HUES64 (cell line): Measurements from ENCODE around the gene FMN2.

ENCODE experiments used
- H3K27ac ChIP-seq: 2 replicates; pipeline ENCODE4 v1.7.0; 2013; ENCODE audit warnings: low read depth, low read length, inconsistent platforms
- H3K27me3 ChIP-seq: 2 replicates; pipeline ENCODE4 v1.6.1; 2013; ENCODE audit warnings: mild to moderate bottlenecking, low read length; ENCODE audit not compliant: insufficient read depth
- H3K36me3 ChIP-seq: 2 replicates; pipeline ENCODE4 v1.6.1; 2013; ENCODE audit warnings: mild to moderate bottlenecking, low read length; ENCODE audit not compliant: insufficient read depth
- H3K4me1 ChIP-seq: 2 replicates; pipeline ENCODE4 v1.6.1; 2013; ENCODE audit warnings: mild to moderate bottlenecking, low read length, moderate library complexity; ENCODE audit not compliant: insufficient read depth
- H3K4me3 ChIP-seq: 2 replicates; pipeline ENCODE4 v1.5.1; 2013; ENCODE audit warnings: mild to moderate bottlenecking, low read length, moderate library complexity
- H3K9ac ChIP-seq: 2 replicates; pipeline ENCODE4 v1.6.1; 2013; ENCODE audit warnings: mild to moderate bottlenecking, low read depth, low read length
- H3K9me3 ChIP-seq: 2 replicates; pipeline ENCODE4 v1.6.1; 2013; ENCODE audit warnings: low read depth, low read length; ENCODE audit not compliant: insufficient read depth
- WGBS: fragments of 150-250, 120-280 bp; methylation state at CpG from one replicate; pipeline ENCODE4 v1.1.7; 2013; ENCODE audit warnings: missing lambda C conversion rate; 5-methylcytosine and 5-hydroxymethylcytosine counted together

Gene FMN2

GRCh38 chr1:240139511-240139910 is 47.8 kb downstream of the FMN2 start:
- Histone ChIP-seq H3K27me3 (no peaks in the 10 kb centered on the region), H3K9ac (no peak overlapping the region), H3K36me3 (no peaks in the 10 kb centered on the region), H3K27ac (no peak overlapping the region), H3K4me3 (no peak overlapping the region), H3K4me1 (peaks cover 11% of the 10 kb centered on the region), H3K9me3 (no peaks in the 10 kb centered on the region)
- WGBS, result 81% methylated on average over 5 of the region's 5 CpGs

DNA sequence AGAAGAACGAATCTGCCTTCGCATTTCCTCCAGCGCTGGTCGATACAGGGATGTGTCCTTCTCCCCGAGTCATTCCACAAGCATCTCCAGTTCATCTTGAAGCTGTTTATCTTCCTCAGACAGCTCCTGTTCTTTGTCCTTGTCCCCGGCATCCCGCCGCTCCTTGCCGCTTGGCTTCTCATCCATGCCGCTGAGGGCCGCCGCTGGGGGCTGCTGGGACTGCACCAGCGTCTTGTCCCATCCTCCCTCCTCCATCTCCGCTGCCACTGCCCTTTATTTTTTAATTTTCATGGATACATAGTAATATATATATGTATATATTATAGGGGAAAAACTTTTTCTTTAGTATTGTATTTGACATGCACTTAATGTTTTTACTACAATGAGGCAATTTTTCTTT is 53.4 kb downstream of the FMN2 start:
- Histone ChIP-seq H3K4me3 (no peak overlapping the region), H3K9ac (no peak overlapping the region), H3K4me1 (no peaks in the 10 kb centered on the region; the same call in 1 of the 2 replicates), H3K27ac (no peak overlapping the region), H3K36me3 (no peaks in the 10 kb centered on the region), H3K27me3 (no peaks in the 10 kb centered on the region; the same call in 1 of the 2 replicates), H3K9me3 (no peaks in the 10 kb centered on the region)
- WGBS, result 95% methylated on average over 13 of the region's 14 CpGs

GRCh38 chr1:240148333-240148732 is 56.6 kb downstream of the FMN2 start:
- H3K27ac ChIP-seq, result no peak overlapping the region
- no peaks in the 10 kb centered on the region for H3K9me3 ChIP-seq
- H3K27me3 ChIP-seq, result no peaks in the 10 kb centered on the region; the same call in 1 of the 2 replicates
- WGBS, result 100% methylated on average over 2 of the region's 2 CpGs
- H3K4me1 ChIP-seq, result no peaks in the 10 kb centered on the region
- H3K9ac ChIP-seq, result no peak overlapping the region
- no peak overlapping the region for H3K4me3 ChIP-seq
- no peaks in the 10 kb centered on the region for H3K36me3 ChIP-seq

- no peak overlapping the region for H3K4me3 ChIP-seq
- H3K9ac ChIP-seq, result no peak overlapping the region
- no peaks in the 10 kb centered on the region for H3K36me3 ChIP-seq
- no peaks in the 10 kb centered on the region for H3K9me3 ChIP-seq
- no peaks in the 10 kb centered on the region for H3K4me1 ChIP-seq
- H3K27me3 ChIP-seq, result no peaks in the 10 kb centered on the region; the same call in 1 of the 2 replicates
- 59% methylated on average over 2 of the region's 3 CpGs for WGBS
- H3K27ac ChIP-seq, result no peak overlapping the region
Observed at GRCh38 chr1:240149484-240150094, 57.9 kb downstream of the FMN2 start.

- Histone ChIP-seq H3K27me3 (no peaks in the 10 kb centered on the region; the same call in 1 of the 2 replicates), H3K9ac (no peak overlapping the region), H3K4me1 (no peaks in the 10 kb centered on the region), H3K9me3 (no peaks in the 10 kb centered on the region), H3K27ac (no peak overlapping the region), H3K4me3 (no peak overlapping the region), H3K36me3 (no peaks in the 10 kb centered on the region)
- 97% methylated on average over 6 of the region's 7 CpGs for whole genome bisulfite sequencing
Observed at GRCh38 chr1:240151136-240151735, 59.6 kb downstream of the FMN2 start.

DNA sequence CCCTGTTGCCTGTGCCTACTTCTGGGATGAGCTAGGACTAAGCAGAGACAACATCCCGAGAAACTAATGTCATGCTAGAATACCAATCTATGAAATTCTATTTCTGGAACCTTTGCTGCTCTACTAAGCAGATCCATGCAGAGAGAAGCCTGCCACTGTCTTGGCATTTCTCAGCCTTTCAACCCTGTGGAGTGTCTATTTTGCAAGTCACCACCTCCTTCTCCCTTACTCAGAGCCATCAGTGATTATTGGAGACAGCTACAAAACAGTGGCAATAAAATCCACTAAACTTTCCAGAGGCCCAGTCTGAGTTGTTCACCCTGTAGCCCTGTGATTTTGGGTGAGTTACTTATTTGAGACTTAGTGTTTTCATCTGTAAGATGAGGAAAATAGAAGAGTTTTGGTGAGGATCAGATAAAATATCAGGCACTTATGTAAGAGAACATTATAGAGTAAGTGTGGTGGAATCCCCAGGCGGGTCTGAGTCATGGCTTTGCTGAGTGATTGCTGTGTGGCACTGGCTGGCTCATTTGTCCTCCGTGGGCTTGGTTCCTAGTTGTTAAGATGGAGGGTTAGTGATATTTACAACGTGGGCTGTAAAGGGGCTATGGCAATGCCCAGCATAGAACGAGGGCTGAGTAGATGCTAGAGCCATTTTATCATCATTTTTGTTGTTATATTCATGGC is 61.1 kb downstream of the FMN2 start:
- Histone ChIP-seq H3K9ac (no peak overlapping the region), H3K27ac (no peak overlapping the region)
- WGBS, result 78% methylated on average over 5 of the region's 5 CpGs

DNA sequence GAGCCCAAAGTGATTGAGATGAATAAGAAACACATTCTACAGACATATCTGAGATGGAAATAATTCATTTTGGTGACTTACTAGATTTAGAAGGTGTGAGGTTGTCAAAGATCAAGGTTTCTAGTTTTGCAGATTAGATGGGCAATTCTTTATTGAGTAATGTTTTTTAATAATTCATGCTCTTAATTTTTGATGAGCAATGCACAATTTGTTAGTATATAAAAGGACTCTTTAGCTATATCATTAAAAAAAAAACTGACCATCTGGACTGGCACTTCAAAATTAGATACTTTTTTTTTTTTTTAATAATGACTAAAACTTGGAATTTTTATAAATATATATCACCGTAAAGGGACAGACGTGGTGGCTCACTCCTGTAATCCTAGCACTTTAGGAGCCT is 63.9 kb downstream of the FMN2 start:
- H3K36me3 ChIP-seq, result no peaks in the 10 kb centered on the region
- H3K4me1 ChIP-seq, result no peaks in the 10 kb centered on the region
- no peaks in the 10 kb centered on the region for H3K27me3 ChIP-seq
- no peak overlapping the region for H3K4me3 ChIP-seq
- WGBS, result 90% methylated on average over 2 of the region's 2 CpGs
- no peaks in the 10 kb centered on the region for H3K9me3 ChIP-seq
- H3K27ac ChIP-seq, result no peak overlapping the region
- H3K9ac ChIP-seq, result no peak overlapping the region

More for the DNA sequence above, 61.1 kb downstream of the FMN2 start:
- H3K4me1 ChIP-seq, result no peaks in the 10 kb centered on the region
- no peak overlapping the region for H3K4me3 ChIP-seq
- H3K27me3 ChIP-seq, result no peaks in the 10 kb centered on the region; the same call in 1 of the 2 replicates
- H3K36me3 ChIP-seq, result no peaks in the 10 kb centered on the region
- H3K9me3 ChIP-seq, result no peaks in the 10 kb centered on the region

DNA sequence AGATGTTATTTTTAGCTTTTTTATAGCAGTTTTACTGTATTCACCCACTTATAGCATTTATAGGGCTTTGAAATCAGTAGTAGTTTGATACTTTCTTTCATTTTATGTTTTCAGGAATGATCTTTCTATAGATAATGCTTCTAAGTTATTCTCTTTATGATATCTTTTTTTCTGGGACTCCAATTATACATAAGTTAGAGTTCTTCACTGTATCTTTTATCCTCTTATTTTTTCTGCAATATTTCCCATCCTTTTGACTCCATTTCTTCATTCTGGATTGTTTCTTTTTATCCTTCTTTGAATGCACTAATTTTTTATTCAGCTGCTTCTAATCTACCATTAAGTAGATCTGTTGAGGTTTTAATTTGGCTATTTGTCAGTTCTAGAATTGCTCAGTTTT is 73.1 kb downstream of the FMN2 start:
- no peak overlapping the region for H3K4me3 ChIP-seq
- H3K4me1 ChIP-seq, result no peaks in the 10 kb centered on the region
- no peak overlapping the region for H3K9ac ChIP-seq
- peaks cover 8% of the 10 kb centered on the region for H3K9me3 ChIP-seq
- no peaks in the 10 kb centered on the region for H3K36me3 ChIP-seq
- H3K27me3 ChIP-seq, result no peaks in the 10 kb centered on the region
- no peak overlapping the region for H3K27ac ChIP-seq

DNA sequence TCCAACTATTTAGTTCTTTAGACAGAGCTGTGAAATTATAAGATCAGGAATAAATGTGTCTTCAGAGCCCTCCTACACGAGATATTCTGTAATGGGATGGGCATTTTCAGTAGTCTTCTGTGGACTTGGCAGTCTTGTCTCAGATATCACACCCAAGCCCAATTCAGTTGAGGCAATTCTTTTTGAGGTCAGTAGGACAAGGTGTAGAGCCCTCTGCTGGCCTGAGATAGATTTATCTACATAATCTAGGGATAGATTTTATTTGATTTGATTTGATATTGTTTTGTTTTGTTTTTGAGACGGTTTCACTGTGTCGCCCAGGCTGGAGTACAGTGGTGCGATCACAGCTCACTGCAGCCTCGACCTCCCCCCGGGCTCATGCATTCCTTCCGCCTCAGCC is 77.5 kb downstream of the FMN2 start:
- H3K4me1 ChIP-seq, result no peaks in the 10 kb centered on the region
- 93% methylated on average over 7 of the region's 7 CpGs for WGBS
- H3K27ac ChIP-seq, result no peak overlapping the region
- H3K27me3 ChIP-seq, result no peaks in the 10 kb centered on the region
- peaks cover 8% of the 10 kb centered on the region for H3K9me3 ChIP-seq
- no peaks in the 10 kb centered on the region for H3K36me3 ChIP-seq
- H3K9ac ChIP-seq, result no peak overlapping the region
- H3K4me3 ChIP-seq, result no peak overlapping the region

DNA sequence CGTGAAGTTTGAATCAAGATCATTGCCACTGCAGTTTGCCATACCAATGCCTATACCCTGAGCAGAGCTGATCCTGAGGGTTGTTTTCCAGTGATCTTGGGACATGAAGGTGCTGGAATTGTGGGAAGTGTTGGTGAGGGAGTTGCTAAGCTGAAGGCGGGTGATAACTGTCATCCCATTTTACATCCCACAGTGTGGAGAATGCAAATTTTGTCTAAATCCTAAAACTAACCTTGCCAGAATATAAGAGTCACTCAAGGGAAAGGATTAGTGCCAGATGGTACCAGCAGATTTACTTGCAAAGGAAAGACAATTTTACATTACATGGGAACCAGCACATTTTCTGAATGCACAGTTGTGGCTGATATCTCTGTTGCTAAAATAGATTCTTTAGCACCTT is 78.6 kb downstream of the FMN2 start:
- Histone ChIP-seq H3K27me3 (no peaks in the 10 kb centered on the region), H3K36me3 (no peaks in the 10 kb centered on the region), H3K9me3 (no peaks in the 10 kb centered on the region), H3K27ac (no peak overlapping the region), H3K4me3 (no peak overlapping the region), H3K4me1 (no peaks in the 10 kb centered on the region), H3K9ac (no peak overlapping the region)
- WGBS, result 87% methylated on average over 1 of the region's 2 CpGs

DNA sequence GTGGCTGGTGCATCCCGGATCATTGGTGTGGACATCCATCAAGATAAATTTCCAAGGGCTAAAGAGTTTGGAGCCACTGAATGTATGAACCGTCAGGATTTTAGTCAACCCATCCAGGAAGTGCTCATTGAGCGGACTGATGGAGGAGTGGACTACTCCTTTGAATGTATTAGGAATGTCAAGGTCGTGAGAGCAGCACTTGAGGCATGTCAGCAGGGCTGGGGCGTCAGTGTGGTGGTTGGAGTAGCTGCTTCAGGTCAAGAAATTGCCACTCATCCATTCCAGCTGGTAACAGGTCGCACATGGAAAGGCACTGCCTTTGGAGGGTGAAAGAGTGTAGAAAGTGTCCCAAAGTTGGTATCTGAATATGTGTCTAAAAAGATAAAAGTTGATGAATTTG is 79.1 kb downstream of the FMN2 start:
- WGBS, result 91% methylated on average over 6 of the region's 6 CpGs
- H3K9ac ChIP-seq, result no peak overlapping the region
- H3K27ac ChIP-seq, result no peak overlapping the region
- H3K4me1 ChIP-seq, result no peaks in the 10 kb centered on the region
- no peak overlapping the region for H3K4me3 ChIP-seq
- no peaks in the 10 kb centered on the region for H3K9me3 ChIP-seq
- no peaks in the 10 kb centered on the region for H3K27me3 ChIP-seq
- no peaks in the 10 kb centered on the region for H3K36me3 ChIP-seq
